LNCaP clone FGC (cell line): ENCODE measurements around the gene PTMS.

Experiments used
- DNase-seq: peaks from one replicate; pipeline ENCODE4 v3.0.0-alpha.2; 2011; ENCODE audit warnings: low read depth
- H3K4me3 ChIP-seq: 2 replicates; pipeline ENCODE4 v1.5.1; 2011; ENCODE audit warnings: mild to moderate bottlenecking, low read depth, low read length, control low read depth
- TF ChIP-seq, protein P1 (sequence below): IDR thresholded peaks from 2 replicates; pipeline ENCODE4 v1.5.1; 2012; ENCODE audit warnings: mild to moderate bottlenecking; ENCODE audit not compliant: control insufficient read depth, insufficient read depth; ENCODE audit errors: extremely low read depth

PTMS gene

GRCh38 chr12:6819106-6820030, 53.2 kb downstream of the PTMS start:
- no peak for DNase-seq
- no peak overlapping the region for H3K4me3 ChIP-seq
- TF ChIP-seq, protein P1, sequence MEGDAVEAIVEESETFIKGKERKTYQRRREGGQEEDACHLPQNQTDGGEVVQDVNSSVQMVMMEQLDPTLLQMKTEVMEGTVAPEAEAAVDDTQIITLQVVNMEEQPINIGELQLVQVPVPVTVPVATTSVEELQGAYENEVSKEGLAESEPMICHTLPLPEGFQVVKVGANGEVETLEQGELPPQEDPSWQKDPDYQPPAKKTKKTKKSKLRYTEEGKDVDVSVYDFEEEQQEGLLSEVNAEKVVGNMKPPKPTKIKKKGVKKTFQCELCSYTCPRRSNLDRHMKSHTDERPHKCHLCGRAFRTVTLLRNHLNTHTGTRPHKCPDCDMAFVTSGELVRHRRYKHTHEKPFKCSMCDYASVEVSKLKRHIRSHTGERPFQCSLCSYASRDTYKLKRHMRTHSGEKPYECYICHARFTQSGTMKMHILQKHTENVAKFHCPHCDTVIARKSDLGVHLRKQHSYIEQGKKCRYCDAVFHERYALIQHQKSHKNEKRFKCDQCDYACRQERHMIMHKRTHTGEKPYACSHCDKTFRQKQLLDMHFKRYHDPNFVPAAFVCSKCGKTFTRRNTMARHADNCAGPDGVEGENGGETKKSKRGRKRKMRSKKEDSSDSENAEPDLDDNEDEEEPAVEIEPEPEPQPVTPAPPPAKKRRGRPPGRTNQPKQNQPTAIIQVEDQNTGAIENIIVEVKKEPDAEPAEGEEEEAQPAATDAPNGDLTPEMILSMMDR, result no peak

DNA sequence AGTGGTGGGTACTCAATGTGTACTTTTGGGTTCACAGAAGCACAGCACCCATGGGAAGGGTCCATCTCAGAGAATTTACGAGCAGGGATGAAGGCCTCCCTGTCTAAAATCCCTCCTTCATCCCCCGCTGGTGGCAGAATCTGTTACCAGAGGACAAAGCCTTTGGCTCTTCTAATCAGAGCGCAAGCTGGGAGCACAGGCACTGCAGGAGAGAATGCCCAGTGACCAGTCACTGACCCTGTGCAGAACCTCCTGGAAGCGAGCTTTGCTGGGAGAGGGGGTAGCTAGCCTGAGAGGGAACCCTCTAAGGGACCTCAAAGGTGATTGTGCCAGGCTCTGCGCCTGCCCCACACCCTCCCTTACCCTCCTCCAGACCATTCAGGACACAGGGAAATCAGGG, 54.0 kb downstream of the PTMS start:
- H3K4me3 ChIP-seq, result no peak overlapping the region
- DNase-seq, result no peak
- TF ChIP-seq, protein P1, result no peak
